Measurements from ENCODE around the gene COL4A2. TPM values are rescaled to one million over a fixed set of nuclear protein-coding genes. Genes with fewer than 3 reads are reported as not detected.
"Not testable (repeated sequence)": the region's sequence is repeated elsewhere in the genome, so short reads cannot be mapped to it uniquely, and the experiment has no call there.

Gene COL4A2
- polyA plus RNA-seq, 4 donors: 384 to 475 (median 465) TPM

GRCh38 chr13:110319774-110320509 lies 12.9 kb downstream of the COL4A2 start:
- no peak for DNase-seq (ENCODE audit: low read depth in 4 of 4, low spot score in 3 of 4)

GRCh38 chr13:110320645-110321044 lies 13.6 kb downstream of the COL4A2 start:
- no peak for DNase-seq (ENCODE audit: low read depth in 4 of 4, low spot score in 3 of 4)

DNA sequence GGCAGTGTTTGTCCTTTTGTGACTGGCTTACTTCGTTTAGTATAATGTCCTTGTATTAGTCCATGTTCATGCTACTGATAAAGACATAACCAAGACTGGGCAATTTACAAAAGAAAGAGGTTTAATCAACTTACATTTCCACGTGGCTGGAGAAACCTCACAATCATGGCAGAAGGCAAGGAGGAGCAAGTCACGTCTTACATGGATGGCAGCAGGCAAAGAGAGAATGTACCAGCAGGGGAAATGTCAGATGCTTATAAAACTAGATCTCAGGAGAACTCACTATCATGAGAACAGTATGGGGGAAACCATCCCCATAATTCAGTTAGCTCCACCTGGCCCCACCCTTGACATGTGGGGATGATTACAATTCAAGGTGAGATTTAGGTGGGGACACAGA lies 14.5 kb downstream of the COL4A2 start:
- not testable (repeated sequence) for DNase-seq (ENCODE audit: low read depth in 4 of 4, low spot score in 3 of 4)

- no peak for DNase-seq (ENCODE audit: low read depth in 4 of 4, low spot score in 3 of 4)
These were observed 15.2 kb downstream of the COL4A2 start for GRCh38 chr13:110322126-110322827.

GRCh38 chr13:110322828-110323171 lies 15.7 kb downstream of the COL4A2 start:
- no peak for DNase-seq (ENCODE audit: low read depth in 4 of 4, low spot score in 3 of 4)

DNA sequence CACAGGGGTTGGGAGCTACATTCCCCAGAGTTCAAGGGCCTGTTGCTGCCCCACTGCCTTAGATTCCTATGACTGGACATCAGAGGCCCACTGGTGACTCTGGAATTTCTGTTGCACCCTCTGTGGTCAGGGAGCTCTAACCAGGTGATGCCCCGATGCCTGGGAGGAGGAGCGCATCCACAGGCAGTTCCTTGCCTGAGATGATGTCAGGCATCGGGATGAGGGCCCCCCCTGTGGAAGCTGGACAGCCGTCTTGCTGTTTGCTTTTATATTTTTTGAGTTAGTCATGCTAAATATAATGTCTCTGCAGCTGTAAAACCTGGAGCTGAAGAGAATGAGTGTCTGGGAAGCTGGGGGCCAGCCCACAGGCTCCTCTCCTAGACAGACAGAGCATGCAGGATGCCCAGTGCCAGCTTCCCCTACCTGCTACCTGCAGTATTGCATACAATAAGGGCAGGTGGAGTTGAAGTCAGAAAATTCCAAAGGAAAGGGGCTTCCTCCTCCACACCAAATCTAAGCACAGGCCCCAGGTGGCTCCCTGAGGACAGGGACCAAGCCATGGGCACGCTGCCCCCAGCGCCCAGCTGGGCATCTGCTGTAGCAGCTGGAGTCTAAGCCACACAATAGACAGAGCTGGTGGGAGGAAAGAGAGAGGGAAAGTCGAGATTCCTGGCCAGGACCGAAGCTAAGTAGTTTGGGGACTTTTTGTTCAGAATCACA lies 16.2 kb downstream of the COL4A2 start:
- DNase-seq (ENCODE audit: low read depth in 4 of 4, low spot score in 3 of 4): no peak

DNA sequence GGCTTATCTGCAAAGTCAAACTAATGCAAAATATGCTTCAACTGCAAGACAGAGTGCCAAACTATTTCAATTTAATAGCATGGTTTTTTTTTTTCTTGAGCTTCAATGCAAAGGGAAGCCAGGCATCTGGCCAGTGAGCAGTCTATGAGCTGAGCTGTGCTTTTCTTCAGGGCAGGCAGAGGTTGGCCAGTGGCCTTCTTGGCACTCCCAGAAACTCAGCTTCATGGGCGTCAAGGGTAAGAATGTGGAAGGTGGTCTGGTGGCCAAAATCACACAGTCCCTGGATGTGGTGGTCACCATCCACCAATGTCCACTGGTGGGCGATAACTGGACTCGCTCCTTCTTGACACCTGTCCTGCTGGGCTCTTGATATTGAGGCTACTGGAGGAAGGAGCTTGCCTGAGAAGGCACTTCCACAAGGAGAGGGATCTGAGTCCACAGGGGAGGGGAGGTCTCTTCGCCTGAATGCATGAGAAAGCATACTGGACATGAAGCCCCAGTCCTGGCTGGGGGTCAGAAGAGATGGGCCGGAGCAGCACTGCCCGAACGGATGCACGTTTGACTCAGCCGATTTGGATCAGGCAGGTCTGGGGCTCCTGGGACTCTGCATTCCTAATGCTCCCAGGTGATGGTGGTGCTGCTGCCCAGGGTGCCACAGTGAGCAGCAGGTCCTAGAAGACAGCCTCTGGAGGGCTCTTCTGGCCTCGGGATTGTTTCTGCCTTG lies 17.1 kb downstream of the COL4A2 start:
- DNase-seq (ENCODE audit: low read depth in 4 of 4, low spot score in 3 of 4): no peak

GRCh38 chr13:110326263-110326904 lies 19.3 kb downstream of the COL4A2 start:
- DNase-seq (ENCODE audit: low read depth in 4 of 4, low spot score in 3 of 4): no peak

- DNase-seq (ENCODE audit: low read depth in 4 of 4, low spot score in 3 of 4): no peak
These were observed 20.1 kb downstream of the COL4A2 start for GRCh38 chr13:110327051-110327721.

DNA sequence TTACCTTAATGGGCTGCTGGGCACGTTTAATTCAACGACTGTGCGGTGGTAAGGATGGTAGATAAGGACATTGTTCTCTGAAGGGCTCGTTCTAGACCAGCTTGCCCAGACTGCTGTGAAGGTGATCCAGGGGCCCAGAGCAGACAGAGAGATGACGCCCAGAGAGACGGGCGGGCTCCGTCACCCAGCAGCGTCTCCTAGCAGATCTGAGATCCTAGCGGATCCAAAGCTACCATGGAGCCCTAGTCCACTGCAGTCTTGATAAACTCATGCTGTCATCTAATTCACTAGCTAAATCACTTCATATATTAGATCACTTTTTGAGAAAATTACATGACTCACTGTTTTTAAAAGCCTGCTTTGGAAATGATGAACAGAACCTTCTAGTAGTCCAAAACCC lies 21.5 kb downstream of the COL4A2 start:
- DNase-seq (ENCODE audit: low read depth in 4 of 4, low spot score in 3 of 4): no peak

- DNase-seq (ENCODE audit: low read depth in 4 of 4, low spot score in 3 of 4): no peak
These were observed 22.2 kb downstream of the COL4A2 start for GRCh38 chr13:110329258-110329657.

DNA sequence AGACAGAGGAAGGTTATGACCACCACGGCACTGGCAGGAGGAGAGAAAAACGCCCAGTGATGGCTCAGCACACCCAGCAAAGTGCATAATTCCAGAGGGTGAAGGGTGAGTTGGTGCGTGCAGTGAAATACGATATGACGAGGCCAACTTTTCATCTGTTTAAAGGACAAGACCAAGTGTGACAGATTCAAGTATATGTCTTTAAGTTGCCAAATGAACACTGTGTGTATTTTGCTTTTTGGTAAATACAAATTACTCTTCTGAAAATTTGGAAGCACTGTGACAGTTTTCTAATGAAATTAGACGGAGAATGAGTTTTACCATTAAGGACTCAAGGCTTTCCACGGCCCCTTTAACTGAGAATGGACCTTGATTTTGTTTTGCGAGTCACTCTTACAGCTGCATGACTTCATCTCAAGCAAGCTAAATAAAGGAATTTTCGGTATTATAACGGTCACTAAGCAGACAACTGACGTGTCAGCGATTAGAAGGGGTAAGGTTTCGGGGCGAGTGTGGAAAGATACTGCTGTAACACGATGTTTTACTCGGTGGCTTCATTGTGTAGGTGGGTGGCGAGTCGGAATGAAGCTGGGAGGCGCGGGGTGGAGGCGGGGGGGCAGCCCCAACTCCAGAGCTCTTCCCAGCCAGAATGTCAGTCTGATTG lies 22.8 kb downstream of the COL4A2 start:
- no peak for DNase-seq (ENCODE audit: low read depth in 4 of 4, low spot score in 3 of 4)

- DNase-seq (ENCODE audit: low read depth in 4 of 4, low spot score in 3 of 4): no peak
These were observed 23.5 kb downstream of the COL4A2 start for GRCh38 chr13:110330491-110331011.

DNA sequence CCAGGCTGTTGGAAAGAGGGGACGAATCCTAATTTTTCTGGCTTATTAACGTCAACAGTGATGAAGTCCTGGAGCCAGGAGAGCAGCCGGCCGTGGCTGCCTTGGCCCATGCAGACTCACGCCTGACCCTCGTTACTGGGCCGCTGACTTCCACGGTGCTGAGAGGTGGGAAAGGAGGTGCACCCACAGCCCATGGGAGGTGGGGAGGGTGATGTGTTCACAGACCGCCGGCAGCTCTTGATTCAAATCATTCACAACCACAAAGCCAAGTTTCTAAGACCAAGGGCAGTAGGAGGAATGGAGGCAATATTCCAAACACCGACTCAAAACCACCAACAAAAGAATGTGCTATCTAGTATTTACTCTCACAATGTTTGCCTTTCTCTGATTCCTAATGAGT lies 24.3 kb downstream of the COL4A2 start:
- no peak for DNase-seq (ENCODE audit: low read depth in 4 of 4, low spot score in 3 of 4)

GRCh38 chr13:110332750-110333149 lies 25.7 kb downstream of the COL4A2 start:
- no peak for DNase-seq (ENCODE audit: low read depth in 4 of 4, low spot score in 3 of 4)

DNA sequence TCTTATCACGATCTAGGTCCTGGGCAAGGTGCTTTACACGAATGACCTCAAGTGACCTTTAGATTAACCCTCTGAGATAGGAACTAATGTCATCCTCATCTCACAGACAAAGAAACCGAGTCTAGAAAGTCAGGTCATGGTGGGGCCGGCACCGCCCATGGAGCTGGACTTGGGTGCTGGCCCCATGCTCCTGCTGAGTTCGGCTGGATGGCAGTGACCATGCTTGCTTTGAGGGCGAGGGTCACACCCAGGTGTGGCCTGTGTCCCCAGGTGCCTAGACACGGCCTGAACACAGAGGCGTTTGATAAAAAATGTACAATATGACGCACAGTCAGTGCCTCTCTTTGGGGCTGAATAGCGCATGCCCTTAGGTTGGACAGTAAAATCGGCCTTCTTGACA lies 26.8 kb downstream of the COL4A2 start:
- no peak for DNase-seq (ENCODE audit: low read depth in 4 of 4, low spot score in 3 of 4)

- DNase-seq (ENCODE audit: low read depth in 4 of 4, low spot score in 3 of 4): no peak
These were observed 27.2 kb downstream of the COL4A2 start for GRCh38 chr13:110334256-110334655.

GRCh38 chr13:110334841-110335490 lies 27.9 kb downstream of the COL4A2 start:
- DNase-seq (ENCODE audit: low read depth in 4 of 4, low spot score in 3 of 4): no peak

GRCh38 chr13:110336108-110336507 lies 29.0 kb downstream of the COL4A2 start:
- DNase-seq (ENCODE audit: low read depth in 4 of 4, low spot score in 3 of 4): no peak
